Panc1 (cell line): Measurements from ENCODE around the gene FUNDC2. TPM values are rescaled to one million over a fixed set of nuclear protein-coding genes. Genes with fewer than 3 reads are reported as not detected.

ENCODE experiments used
- ATAC-seq: fragments of 200-7000 bp; cut with Tn5 transposase; 2 replicates; pipeline ENCODE4 v1.9.1; 2020; ENCODE audit warnings: mild to moderate bottlenecking, moderate library complexity
- BruUV-seq: library from RNA; stranded (reverse); fragments of 400-500 nt; replicated peaks from 2 replicates; lab custom pipeline; 2021; lab: Mats Ljungman, UMichigan
- CTCF ChIA-PET: fragments of 300-600 bp; sonication (Branson Sonifier 250); formaldehyde crosslinking; loops from one replicate; lab custom pipeline; 2022; ENCODE audit warnings: antibody characterized with exemption; lab: Charles Lee
- POLR2A ChIA-PET: fragments of 300-600 bp; sonication (Branson Sonifier 250); formaldehyde crosslinking; loops from one replicate; lab custom pipeline; 2022; ENCODE audit warnings: antibody characterized with exemption; lab: Charles Lee
- DNase-seq: peaks from one replicate; pipeline ENCODE4 v3.0.0-alpha.2; 2010; ENCODE audit warnings: low read depth, low spot score
- H3K27ac ChIP-seq: 2 replicates; pipeline ENCODE4 v1.5.1; 2011; ENCODE audit warnings: mild to moderate bottlenecking, low read length, inconsistent platforms
- H3K27me3 ChIP-seq: fragments of 200-500 bp; sonication (Bioruptor generic); 2 replicates; pipeline ENCODE4 v1.6.0; 2014; ENCODE audit warnings: low read length, inconsistent platforms; ENCODE audit not compliant: control insufficient read depth, insufficient read depth
- H3K36me3 ChIP-seq: fragments of 200-500 bp; sonication (Bioruptor generic); 2 replicates; pipeline ENCODE4 v1.5.1; 2014; ENCODE audit warnings: inconsistent platforms, mild to moderate bottlenecking, low read length, moderate library complexity; ENCODE audit not compliant: control insufficient read depth, insufficient read depth
- H3K4me1 ChIP-seq: 2 replicates; pipeline ENCODE4 v1.5.1; 2011; ENCODE audit warnings: inconsistent platforms, mild to moderate bottlenecking, low read length, moderate library complexity; ENCODE audit not compliant: control insufficient read depth, insufficient read depth
- H3K4me3 ChIP-seq, 2 experiments: 2 replicates each; pipeline ENCODE4 v1.5.1; 2011 to 2012; ENCODE audit warnings: low read depth in 2 of 2, low read length in 2 of 2, mild to moderate bottlenecking in 2 of 2, inconsistent platforms in 1 of 2, moderate library complexity in 1 of 2
- H3K9me3 ChIP-seq: fragments of 200-500 bp; sonication (Bioruptor generic); 2 replicates; pipeline ENCODE4 v1.5.1; 2014; ENCODE audit warnings: low read depth, mild to moderate bottlenecking, inconsistent platforms, low read length, moderate library complexity; ENCODE audit not compliant: control insufficient read depth, insufficient read depth
- POLR2AphosphoS5 ChIP-seq: IDR thresholded peaks from 2 replicates; pipeline ENCODE4 v1.6.1; 2012; ENCODE audit warnings: mild to moderate bottlenecking, low read depth, low read length, moderate library complexity
- SIN3A ChIP-seq: IDR thresholded peaks from 2 replicates; pipeline ENCODE4 v1.6.1; 2012; ENCODE audit warnings: low read depth, mild to moderate bottlenecking, low read length, moderate library complexity, borderline replicate concordance; ENCODE audit not compliant: insufficient read depth
- TCF7L2 ChIP-seq: IDR thresholded peaks from 2 replicates; pipeline ENCODE4 v1.6.1; 2011; ENCODE audit warnings: mild to moderate bottlenecking, low read depth, low read length, inconsistent platforms
- in situ Hi-C: cut with HindIII; loops from 2 replicates; pipeline ENCODE4 v1.10.0; 2016; ENCODE audit warnings: low sequenced_read_pairs, low pct_unique_long_range_greater_than_20kb
- intact Hi-C: fragments of 100-400 bp; cut with micrococcal nuclease; formaldehyde crosslinking; loops from one replicate; pipeline ENCODE4 v1.10.0; 2022; ENCODE audit not compliant: unreplicated experiment
- total RNA-seq: library from RNA; stranded (reverse); gene quantifications from one replicate; pipeline ENCODE4 v1.2.1, GENCODE V29; 2021; ENCODE audit not compliant: unreplicated experiment
- TF ChIP-seq, protein P1 (sequence below), 2 experiments: IDR thresholded peaks; 2 replicates each; pipeline ENCODE4 v1.6.1; 2011 to 2012; ENCODE audit warnings: low read depth in 2 of 2, control low read depth in 1 of 2, low read length in 1 of 2, mild to moderate bottlenecking in 1 of 2, moderate library complexity in 1 of 2; ENCODE audit not compliant: insufficient read depth in 1 of 2
- TF ChIP-seq, protein P2 (sequence below): fragments of 450-650 bp; IDR thresholded peaks from 2 replicates; pipeline ENCODE4 v1.5.1; 2017; ENCODE audit warnings: mild to moderate bottlenecking

FUNDC2 gene
- total RNA-seq, 1 experiment from 2014 or later, result 68.8 TPM

DNA sequence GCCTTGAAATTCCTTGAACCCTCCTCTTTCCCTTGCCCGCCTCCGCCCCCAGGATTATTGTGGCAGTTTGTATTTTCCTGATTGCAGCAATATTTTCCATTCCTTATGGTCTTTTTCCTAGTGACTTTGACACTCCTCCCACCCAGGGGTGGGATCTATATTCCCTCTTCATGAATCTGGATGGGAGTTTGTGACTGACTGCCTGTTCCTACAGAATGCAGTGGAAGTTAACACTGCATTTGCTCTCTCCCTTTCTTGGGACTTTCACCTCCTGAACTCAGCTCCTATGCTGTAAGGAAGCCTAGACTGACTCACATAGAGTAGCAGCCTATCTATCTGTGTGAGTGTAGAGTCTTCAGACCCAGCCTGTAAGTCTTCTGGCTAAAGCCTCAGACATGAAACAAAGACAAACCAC, 2.2 kb downstream of the FUNDC2 start:
- CTCF ChIA-PET, result no interaction called here
- no peak for ATAC-seq
- H3K36me3 ChIP-seq, result no peaks in the 10 kb centered on the region
- BruUV-seq, result no TSS peak
- TF ChIP-seq POLR2AphosphoS5 (no peak), TCF7L2 (no peak), SIN3A (no peak)
- TF ChIP-seq, protein P1, sequence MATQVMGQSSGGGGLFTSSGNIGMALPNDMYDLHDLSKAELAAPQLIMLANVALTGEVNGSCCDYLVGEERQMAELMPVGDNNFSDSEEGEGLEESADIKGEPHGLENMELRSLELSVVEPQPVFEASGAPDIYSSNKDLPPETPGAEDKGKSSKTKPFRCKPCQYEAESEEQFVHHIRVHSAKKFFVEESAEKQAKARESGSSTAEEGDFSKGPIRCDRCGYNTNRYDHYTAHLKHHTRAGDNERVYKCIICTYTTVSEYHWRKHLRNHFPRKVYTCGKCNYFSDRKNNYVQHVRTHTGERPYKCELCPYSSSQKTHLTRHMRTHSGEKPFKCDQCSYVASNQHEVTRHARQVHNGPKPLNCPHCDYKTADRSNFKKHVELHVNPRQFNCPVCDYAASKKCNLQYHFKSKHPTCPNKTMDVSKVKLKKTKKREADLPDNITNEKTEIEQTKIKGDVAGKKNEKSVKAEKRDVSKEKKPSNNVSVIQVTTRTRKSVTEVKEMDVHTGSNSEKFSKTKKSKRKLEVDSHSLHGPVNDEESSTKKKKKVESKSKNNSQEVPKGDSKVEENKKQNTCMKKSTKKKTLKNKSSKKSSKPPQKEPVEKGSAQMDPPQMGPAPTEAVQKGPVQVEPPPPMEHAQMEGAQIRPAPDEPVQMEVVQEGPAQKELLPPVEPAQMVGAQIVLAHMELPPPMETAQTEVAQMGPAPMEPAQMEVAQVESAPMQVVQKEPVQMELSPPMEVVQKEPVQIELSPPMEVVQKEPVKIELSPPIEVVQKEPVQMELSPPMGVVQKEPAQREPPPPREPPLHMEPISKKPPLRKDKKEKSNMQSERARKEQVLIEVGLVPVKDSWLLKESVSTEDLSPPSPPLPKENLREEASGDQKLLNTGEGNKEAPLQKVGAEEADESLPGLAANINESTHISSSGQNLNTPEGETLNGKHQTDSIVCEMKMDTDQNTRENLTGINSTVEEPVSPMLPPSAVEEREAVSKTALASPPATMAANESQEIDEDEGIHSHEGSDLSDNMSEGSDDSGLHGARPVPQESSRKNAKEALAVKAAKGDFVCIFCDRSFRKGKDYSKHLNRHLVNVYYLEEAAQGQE (IDR thresholded peaks at IDR 0.05; ENCODE audit: insufficient read depth in 1 of 2, low read depth in 2 of 2, low read length in 1 of 2), result no peak
- TF ChIP-seq, protein P2, sequence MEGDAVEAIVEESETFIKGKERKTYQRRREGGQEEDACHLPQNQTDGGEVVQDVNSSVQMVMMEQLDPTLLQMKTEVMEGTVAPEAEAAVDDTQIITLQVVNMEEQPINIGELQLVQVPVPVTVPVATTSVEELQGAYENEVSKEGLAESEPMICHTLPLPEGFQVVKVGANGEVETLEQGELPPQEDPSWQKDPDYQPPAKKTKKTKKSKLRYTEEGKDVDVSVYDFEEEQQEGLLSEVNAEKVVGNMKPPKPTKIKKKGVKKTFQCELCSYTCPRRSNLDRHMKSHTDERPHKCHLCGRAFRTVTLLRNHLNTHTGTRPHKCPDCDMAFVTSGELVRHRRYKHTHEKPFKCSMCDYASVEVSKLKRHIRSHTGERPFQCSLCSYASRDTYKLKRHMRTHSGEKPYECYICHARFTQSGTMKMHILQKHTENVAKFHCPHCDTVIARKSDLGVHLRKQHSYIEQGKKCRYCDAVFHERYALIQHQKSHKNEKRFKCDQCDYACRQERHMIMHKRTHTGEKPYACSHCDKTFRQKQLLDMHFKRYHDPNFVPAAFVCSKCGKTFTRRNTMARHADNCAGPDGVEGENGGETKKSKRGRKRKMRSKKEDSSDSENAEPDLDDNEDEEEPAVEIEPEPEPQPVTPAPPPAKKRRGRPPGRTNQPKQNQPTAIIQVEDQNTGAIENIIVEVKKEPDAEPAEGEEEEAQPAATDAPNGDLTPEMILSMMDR, result no peak
- in situ Hi-C loops (no loop called here), intact Hi-C loops (no loop called here)
- no peaks in the 10 kb centered on the region for H3K9me3 ChIP-seq
- no peak for DNase-seq
- POLR2A ChIA-PET, result no interaction called here
- H3K4me1 ChIP-seq, result peaks cover 17% of the 10 kb centered on the region
- no peaks in the 10 kb centered on the region for H3K27me3 ChIP-seq
- H3K27ac ChIP-seq, result peak overlapping the region; percentile 100
- H3K4me3 ChIP-seq, result peak overlapping the region in 1 of 2 experiments; percentile 7; a peak in 1 of 4 replicates

DNA sequence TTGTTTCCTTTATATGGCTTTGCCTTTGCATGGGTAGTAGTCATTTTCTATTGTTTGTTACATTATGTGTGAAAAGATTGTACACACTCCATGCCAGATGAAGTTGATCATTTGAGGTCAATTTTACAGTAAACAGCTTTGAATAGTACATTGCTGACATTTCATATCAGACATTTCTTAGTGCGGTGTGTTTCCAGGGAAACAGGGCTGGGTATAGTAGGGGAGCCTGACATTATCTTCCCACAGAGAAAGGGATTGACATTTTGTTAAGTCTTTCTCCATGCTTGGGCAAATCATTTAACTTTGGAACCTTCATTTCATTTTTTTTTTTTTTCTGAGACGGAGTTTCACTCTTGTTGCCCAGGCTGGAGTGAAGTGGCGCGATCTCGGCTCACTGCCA, 5.0 kb downstream of the FUNDC2 start:
- no peak for ATAC-seq
- Histone ChIP-seq H3K27ac (no peak overlapping the region; the same call in 1 of the 2 replicates), H3K4me3 (no peak overlapping the region), H3K4me1 (peaks cover 13% of the 10 kb centered on the region), H3K36me3 (no peaks in the 10 kb centered on the region), H3K27me3 (no peaks in the 10 kb centered on the region), H3K9me3 (peaks cover 3% of the 10 kb centered on the region; the same call in 1 of the 2 replicates)
- in situ Hi-C loops, result no loop called here
- no peak for DNase-seq
- BruUV-seq, result no TSS peak
- CTCF ChIA-PET, result no interaction called here
- no peak for TF ChIP-seq POLR2AphosphoS5
- TF ChIP-seq, protein P2, result no peak
- no peak for TF ChIP-seq SIN3A
- TF ChIP-seq TCF7L2, result no peak
- TF ChIP-seq, protein P1 (IDR thresholded peaks at IDR 0.05; ENCODE audit: insufficient read depth in 1 of 2, low read depth in 2 of 2, low read length in 1 of 2), result no peak
- intact Hi-C loops, result no loop called here
- POLR2A ChIA-PET, result no interaction called here
